G401 (cell line): ENCODE data around the gene ZNF581. TPM values are rescaled to one million over a fixed set of nuclear protein-coding genes. Genes with fewer than 3 reads are reported as not detected.

Experiments used
- DNase-seq: peaks from one replicate; pipeline ENCODE4 v3.0.0-alpha.2; 2015; ENCODE audit warnings: low spot score
- in situ Hi-C: cut with HindIII; loops from 2 replicates; pipeline ENCODE4 v1.10.0; 2016; ENCODE audit warnings: low sequenced_read_pairs, mixed read lengths
- total RNA-seq: library from RNA; depleted of rRNA; stranded (reverse); fragments of >200 nt; shearing (Covaris generic); gene quantifications from 2 replicates; pipeline ENCODE4 v1.2.3, GENCODE V29; 2014

Gene ZNF581
- total RNA-seq, 1 experiment from 2014 or later: 31.0 TPM

GRCh38 chr19:55673889-55674288, 30.4 kb downstream of the ZNF581 start:
- DNase-seq: no peak
- in situ Hi-C loops: no loop called here

DNA sequence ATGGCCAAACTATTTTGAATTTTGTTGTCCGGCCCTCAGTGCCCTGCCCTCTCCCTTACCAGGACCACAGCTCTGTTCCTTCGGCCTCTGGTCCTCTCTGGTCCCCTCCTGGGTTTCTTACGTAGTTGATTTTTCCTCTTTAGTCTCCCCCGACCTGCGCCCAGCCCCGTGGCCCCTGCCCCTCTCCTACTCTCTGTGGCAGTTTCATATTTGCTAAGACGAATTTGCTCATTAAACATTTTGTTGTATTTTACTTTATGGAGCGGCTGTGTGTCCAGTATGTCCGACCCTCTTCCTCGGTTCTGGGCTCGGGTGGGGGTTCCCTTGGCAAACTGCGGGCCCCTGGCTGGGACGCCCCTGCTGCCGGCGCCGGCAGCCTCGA, 31.0 kb downstream of the ZNF581 start:
- in situ Hi-C loops: no loop called here
- DNase-seq: no peak

DNA sequence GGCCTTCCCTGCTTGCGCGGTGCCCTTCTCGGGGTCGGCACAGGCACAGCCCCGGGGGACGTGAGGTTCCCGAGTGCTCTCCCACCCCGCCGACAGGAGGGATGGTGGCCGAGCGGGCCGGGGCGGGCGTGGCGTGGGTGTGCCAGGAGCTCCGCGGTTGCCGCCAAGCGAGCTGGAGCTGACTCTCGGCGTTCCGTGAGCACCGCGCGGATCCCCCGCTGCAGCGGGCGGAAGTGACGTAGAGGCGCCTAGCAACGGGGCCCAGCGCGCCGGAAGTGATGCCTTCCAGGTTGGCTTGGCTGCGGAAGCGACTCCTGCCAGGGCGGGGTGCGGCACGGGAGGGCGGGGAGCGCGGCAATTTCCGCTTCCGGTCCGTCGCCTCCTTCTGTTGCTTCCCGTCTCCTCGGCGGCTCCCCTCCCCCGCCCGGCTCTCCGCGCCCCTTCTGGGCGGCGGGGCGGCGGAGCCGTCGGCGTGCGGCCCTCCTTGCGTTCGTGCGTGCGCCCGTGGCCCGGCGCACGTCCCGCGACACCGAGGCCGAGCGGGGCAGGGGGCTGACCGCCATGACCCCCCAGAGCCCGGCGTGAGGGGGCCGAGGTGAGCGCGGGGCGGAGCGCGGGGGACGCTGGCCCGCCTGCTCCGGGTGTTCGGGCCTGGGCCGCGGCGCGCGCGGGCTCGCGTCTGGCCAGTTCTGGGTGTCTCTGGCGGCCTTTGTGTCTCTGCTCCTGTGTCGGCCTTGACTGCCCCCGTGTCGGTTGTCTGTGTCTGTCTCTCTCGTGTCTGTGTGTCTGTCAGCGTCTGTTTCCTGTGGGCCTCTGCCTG, 31.6 kb downstream of the ZNF581 start, which contains the start of gene EPN1:
Gene EPN1, plus strand, starts transcription at position 386 of the 820 bp plus-strand sequence. CDS start 3,402 bp downstream, outside the sequence.
- DNase-seq: peak; percentile 94
- in situ Hi-C loops: no loop called here

- DNase-seq: no peak
- in situ Hi-C loops: no loop called here
Measured at GRCh38 chr19:55675661-55676354, 32.4 kb downstream of the ZNF581 start.

- in situ Hi-C loops: no loop called here
- DNase-seq: peak; percentile 46
Measured at GRCh38 chr19:55676383-55676782, 32.9 kb downstream of the ZNF581 start.

- DNase-seq: no peak
- in situ Hi-C loops: no loop called here
Measured at GRCh38 chr19:55676889-55677505, 33.5 kb downstream of the ZNF581 start.

DNA sequence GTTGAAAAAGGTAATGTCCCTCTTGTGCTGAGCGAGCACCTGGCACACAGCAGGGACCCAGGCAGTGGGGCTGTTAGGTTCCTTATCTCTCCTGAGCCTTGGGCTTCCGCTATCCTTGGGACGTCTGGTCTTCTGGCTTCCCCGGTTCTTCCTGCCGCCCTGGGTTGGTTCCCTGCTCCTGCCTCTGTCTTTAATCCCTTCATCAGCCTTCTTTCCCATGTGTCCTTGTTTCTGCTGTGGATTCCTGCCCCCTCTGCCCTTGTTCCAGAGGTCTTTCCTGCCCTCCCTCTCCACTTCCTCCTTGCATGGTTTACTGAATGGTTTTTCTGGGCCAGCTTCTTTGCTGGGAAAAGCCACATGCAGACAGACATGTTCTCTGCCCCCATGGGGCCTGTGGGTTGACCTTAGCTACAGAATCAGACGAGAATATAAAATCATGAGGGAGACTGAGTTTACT, 34.2 kb downstream of the ZNF581 start:
- no peak for DNase-seq
- in situ Hi-C loops: no loop called here

GRCh38 chr19:55678121-55678671, 34.7 kb downstream of the ZNF581 start:
- in situ Hi-C loops: no loop called here
- no peak for DNase-seq

DNA sequence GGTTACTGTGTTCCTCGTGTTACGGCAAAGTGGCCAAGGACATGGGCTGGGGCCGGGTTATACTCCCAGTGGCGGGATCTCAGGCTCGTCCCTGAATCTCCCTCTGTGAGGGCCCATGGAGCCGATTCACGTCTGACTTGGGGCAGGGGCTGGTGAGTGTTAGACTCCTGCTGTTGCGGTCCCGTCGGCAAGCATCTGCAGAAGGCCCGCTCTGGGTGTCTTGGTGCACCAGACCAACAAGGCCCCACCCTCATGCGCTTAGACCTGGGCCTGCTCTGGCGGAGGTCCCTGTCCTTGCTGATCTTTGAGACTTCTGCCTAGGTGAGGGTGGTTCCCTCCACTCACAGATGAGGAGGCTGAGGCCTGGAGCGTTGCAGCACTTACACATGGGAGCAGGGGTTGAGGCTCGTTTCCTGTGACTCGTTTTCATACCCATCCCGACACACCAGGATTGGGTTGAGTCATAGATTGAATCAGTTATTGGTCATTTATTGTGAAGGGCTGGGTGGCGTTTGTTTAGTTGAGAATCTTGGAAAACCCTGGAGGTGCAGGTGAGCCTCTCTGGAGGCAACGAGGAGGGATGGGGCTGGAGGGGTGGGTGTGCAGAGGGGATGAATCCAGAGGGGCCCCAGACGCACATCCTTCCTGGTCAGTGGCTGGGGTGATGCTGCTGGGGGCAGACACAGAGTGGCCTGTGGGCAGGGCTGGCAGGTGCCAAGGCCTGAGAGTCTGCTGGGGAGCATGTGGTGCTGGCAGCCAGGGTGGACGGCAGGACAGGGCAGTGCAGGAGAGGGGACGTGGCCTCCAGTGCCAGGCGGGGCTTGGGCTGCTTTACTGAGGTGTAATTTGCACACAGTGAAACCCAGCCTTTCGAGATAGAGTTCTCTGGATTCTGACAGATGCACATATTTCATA, 36.2 kb downstream of the ZNF581 start:
- in situ Hi-C loops: no loop called here
- no peak for DNase-seq

DNA sequence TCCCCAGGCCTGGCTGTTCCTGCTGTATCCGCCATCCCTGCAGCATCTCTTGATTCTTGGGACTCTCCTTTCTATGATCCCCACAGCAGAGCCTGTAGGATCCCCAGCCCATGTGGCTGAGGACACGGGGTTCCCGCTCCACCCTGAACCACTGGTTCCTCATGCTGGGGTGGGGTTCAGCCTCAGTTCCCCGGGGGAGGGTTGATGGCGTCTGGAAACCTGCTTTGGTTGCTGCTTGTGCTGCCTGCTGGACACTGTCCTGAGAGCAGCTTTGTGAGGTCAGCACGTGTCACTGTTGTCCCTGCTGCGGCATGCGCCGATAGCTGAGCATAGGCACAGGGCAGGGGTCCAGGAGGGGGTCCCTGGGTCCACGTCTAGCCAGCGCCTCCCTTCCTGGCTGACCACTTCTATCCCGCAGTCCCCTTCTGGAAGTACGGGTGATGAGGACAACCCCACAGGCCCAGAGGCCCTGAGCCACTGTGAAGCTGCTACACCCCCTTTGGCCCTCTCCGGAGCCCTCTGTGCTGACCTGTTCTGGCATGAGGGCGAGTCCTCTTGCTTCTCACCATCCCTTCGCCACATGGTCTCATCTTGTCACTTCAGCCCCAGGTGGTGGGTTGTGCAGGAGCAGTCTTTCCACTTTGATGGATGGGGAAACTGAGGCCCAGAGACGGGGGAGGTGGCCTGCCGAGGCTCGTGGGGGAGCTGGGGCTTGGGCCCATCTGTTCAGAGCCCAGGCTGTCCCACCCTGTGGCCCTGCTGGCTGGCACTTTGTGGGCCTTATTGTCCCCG, 37.1 kb downstream of the ZNF581 start:
- no peak for DNase-seq
- in situ Hi-C loops: no loop called here

DNA sequence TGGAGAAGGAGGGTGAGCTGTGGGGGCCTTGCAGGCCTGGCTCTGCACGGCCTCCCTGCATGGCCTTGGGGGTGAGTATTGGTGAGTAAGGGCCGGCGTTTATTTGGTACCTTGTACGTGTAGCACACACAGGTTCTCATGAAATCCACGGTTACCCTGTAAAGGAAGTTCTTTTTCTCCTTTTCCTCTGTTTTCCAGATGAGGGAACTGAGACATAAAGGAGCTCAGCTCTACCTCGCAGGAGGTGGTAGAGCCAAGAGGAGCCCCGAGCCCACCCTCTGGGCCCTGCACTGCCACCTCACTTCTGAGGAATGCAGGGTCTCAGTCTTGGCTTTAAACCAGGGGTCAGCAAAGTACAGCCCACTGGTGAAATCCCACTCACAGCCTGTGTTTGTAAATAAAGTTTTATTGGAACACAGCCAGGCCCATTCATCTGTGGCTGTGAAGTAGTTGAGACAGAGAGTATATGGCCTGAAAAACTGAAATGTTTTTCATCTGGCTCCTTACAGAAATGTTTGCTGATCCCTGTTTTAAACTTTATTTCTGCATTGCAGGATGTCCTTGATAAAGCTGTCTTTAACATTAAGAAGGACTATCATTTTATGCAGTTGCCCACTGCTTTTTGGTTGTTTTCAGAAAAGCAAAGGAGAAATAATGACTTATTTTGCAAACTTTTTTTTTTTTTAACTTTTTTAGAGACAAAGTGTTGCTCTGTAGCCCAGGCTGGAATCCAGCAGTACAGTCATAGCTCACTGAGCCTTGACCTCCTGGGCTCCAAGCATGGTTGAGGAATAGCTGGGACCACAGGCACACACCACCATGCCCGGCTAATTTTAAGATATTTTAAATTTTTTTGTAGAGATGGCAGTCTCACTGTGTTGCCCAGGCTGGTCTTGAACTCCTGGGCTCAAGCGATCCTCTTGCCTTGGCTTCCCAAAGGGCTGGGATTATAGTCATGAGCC, 38.0 kb downstream of the ZNF581 start:
- in situ Hi-C loops: no loop called here
- no peak for DNase-seq

- DNase-seq: no peak
- in situ Hi-C loops: no loop called here
Measured at GRCh38 chr19:55683449-55684261, 40.2 kb downstream of the ZNF581 start.

- in situ Hi-C loops: no loop called here
- no peak for DNase-seq
Measured at GRCh38 chr19:55684946-55685681, 41.7 kb downstream of the ZNF581 start.

- DNase-seq: no peak
Measured at GRCh38 chr19:55685776-55686175, 42.3 kb downstream of the ZNF581 start.

DNA sequence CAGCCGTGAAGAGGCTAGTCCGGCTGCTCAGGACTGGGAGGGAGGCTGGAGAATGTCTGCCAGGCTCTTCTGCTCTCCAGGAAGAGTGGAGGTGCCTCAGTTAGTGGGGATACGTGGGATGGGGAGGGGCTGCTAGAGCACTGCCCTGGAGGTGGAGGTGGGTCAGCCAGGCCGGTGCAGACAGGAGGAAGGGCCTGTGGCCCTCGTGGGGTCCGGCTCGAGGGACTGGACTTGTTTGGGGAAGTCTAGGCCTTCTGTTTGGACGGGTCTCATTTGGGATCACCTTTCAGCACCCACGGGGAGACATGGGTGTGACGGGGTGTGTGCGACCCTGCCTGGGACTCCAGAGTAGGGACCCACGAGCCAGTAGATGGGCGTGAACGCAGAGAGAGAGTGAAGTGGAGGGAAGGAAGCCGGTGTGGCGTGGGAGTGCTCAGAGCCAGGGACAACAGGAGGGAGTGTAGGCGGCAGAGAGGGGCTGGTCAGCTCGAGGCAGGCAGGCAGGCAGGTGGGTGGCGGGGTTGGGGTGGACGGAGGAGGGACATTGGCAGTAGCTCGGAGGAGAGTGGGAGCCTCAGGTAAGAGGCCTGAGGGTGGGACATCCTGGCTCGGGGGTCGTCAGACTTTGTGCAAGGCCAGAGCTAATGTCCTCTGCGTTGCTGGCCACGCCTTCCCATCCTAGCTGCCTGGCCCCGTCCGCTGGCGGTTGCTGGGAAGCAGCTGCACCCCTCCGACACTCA, 43.0 kb downstream of the ZNF581 start:
- no peak for DNase-seq
- in situ Hi-C loops: no loop called here

More at GRCh38 chr19:55685776-55686175, 42.3 kb downstream of the ZNF581 start:
- in situ Hi-C loops: no loop called here
